Tibial nerve (tissue), 4 donors: ENCODE measurements around the gene PHF19. TPM values are rescaled to one million over a fixed set of nuclear protein-coding genes. Genes with fewer than 3 reads are reported as not detected.

Experiments used
- DNase-seq, 2 donors: peaks; one replicate each; pipeline ENCODE4 v3.0.0-alpha.2; 2019; ENCODE audit warnings: low spot score in 2 of 2
- H3K27ac ChIP-seq, 4 donors: fragments of 200-600 bp; sonication (generic) in 3 of 4; one replicate each; pipeline ENCODE4 v1.5.1; 2017 to 2019; ENCODE audit warnings: mild to moderate bottlenecking in 1 of 4
- H3K27me3 ChIP-seq, 2 donors: fragments of 200-600 bp; sonication (generic) in 1 of 2; one replicate each; pipeline versions ENCODE4 v1.5.1 to v1.6.0; 2017 to 2019
- H3K36me3 ChIP-seq, 3 donors: fragments of 200-600 bp; sonication (generic); one replicate each; pipeline ENCODE4 v1.5.1; 2018 to 2019
- H3K4me1 ChIP-seq, 4 donors: fragments of 200-600 bp; sonication (generic) in 3 of 4; one replicate each; pipeline ENCODE4 v1.5.1; 2017 to 2019
- H3K4me3 ChIP-seq, 4 donors: fragments of 200-600 bp; sonication (generic) in 3 of 4; one replicate each; pipeline ENCODE4 v1.5.1; 2017 to 2019; ENCODE audit warnings: mild to moderate bottlenecking in 1 of 4, moderate library complexity in 1 of 4
- H3K9me3 ChIP-seq, 4 donors: fragments of 200-600 bp; sonication (generic) in 3 of 4; one replicate each; pipeline ENCODE4 v1.5.1; 2017 to 2019
- EP300 ChIP-seq, 2 donors: sonication (generic); formaldehyde crosslinking; IDR thresholded peaks; one replicate each; pipeline ENCODE4 v1.6.1; 2017; ENCODE audit warnings: antibody characterized with exemption in 2 of 2, mild to moderate bottlenecking in 1 of 2
- POLR2A ChIP-seq, 2 donors: fragments of 450-650 bp; IDR thresholded peaks; one replicate each; pipeline ENCODE4 v1.6.1; 2017; ENCODE audit warnings: antibody characterized with exemption in 2 of 2, mild to moderate bottlenecking in 2 of 2, moderate library complexity in 2 of 2
- WGBS, 2 donors: methylation state at CpG; one replicate each; pipeline ENCODE4 v1.1.5; 2018; 5-methylcytosine and 5-hydroxymethylcytosine counted together
- total RNA-seq, 4 donors: library from RNA; depleted of rRNA; stranded (reverse); fragments of >200 nt; gene quantifications; one replicate each; pipeline ENCODE4 v1.1.0, GENCODE V29; 2016
- TF ChIP-seq, protein P1 (sequence below), 5 experiments: fragments of 200-600 bp in 3 of 5; fragments of 450-650 bp in 2 of 5; sonication (generic) in 3 of 5; IDR thresholded peaks; one replicate each; pipeline ENCODE4 v1.5.1; 2016 to 2019; ENCODE audit warnings: antibody characterized with exemption in 5 of 5, mild to moderate bottlenecking in 3 of 5, moderate library complexity in 2 of 5

Gene PHF19
- total RNA-seq, 4 donors from 2014 or later: 31.2 to 61.6 (median 44.3) TPM

DNA sequence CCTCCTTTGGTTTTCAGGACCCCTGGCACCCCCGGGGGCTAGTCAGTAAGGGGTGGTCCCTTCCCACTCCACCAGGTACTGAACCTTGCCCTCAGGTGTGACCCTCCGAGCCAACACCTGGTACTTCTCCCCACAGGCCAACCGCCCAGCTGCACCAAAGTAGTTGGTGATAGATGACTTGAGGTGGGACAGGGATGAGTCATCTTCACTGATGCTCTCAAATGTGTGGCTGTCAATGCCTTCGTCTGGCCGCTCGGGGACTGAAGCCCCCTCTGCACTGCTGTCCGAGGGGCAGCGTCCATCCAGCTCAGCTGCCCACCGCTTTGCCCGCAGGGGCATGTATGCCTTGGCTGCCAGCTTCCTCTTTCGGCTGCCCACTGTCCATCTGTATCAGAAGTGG lies 19.1 kb downstream of the PHF19 start:
- 95% methylated on average over 9 to 11 of the region's 11 CpGs for WGBS, 2 donors
- Histone ChIP-seq H3K36me3 (peaks cover 0 to 89% (median 8%) of the 10 kb centered on the region in 3 donors), H3K9me3 (no peaks in the 10 kb centered on the region), H3K4me1 (peaks cover 0 to 6% (median 0%) of the 10 kb centered on the region in 4 donors), H3K27ac (no peak overlapping the region), H3K27me3 (no peaks in the 10 kb centered on the region), H3K4me3 (no peak overlapping the region)
- no peak for DNase-seq
- TF ChIP-seq, protein P1, sequence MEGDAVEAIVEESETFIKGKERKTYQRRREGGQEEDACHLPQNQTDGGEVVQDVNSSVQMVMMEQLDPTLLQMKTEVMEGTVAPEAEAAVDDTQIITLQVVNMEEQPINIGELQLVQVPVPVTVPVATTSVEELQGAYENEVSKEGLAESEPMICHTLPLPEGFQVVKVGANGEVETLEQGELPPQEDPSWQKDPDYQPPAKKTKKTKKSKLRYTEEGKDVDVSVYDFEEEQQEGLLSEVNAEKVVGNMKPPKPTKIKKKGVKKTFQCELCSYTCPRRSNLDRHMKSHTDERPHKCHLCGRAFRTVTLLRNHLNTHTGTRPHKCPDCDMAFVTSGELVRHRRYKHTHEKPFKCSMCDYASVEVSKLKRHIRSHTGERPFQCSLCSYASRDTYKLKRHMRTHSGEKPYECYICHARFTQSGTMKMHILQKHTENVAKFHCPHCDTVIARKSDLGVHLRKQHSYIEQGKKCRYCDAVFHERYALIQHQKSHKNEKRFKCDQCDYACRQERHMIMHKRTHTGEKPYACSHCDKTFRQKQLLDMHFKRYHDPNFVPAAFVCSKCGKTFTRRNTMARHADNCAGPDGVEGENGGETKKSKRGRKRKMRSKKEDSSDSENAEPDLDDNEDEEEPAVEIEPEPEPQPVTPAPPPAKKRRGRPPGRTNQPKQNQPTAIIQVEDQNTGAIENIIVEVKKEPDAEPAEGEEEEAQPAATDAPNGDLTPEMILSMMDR (IDR thresholded peaks at IDR 0.05): no peak
- no peak for TF ChIP-seq POLR2A (IDR thresholded peaks at IDR 0.05)
- TF ChIP-seq EP300 (IDR thresholded peaks at IDR 0.05): no peak

- peaks cover 0 to 6% (median 0%) of the 10 kb centered on the region in 4 donors for H3K4me1 ChIP-seq
- no peak overlapping the region for H3K27ac ChIP-seq
- TF ChIP-seq POLR2A (IDR thresholded peaks at IDR 0.05) (no peak), EP300 (IDR thresholded peaks at IDR 0.05) (no peak)
- TF ChIP-seq, protein P1 (IDR thresholded peaks at IDR 0.05): no peak
- WGBS, 2 donors: 81 to 83% methylated on average over 7 of the region's 7 CpGs
- peaks cover 0 to 89% (median 8%) of the 10 kb centered on the region in 3 donors for H3K36me3 ChIP-seq
- no peaks in the 10 kb centered on the region for H3K9me3 ChIP-seq
- DNase-seq: no peak
- H3K4me3 ChIP-seq: no peak overlapping the region
- no peaks in the 10 kb centered on the region for H3K27me3 ChIP-seq
These were observed 19.5 kb downstream of the PHF19 start for GRCh38 chr9:120857481-120857880.

- Histone ChIP-seq H3K4me3 (no peak overlapping the region), H3K27me3 (no peaks in the 10 kb centered on the region), H3K27ac (no peak overlapping the region), H3K36me3 (peaks cover 0 to 88% (median 8%) of the 10 kb centered on the region in 3 donors), H3K4me1 (peaks cover 0 to 6% (median 0%) of the 10 kb centered on the region in 4 donors), H3K9me3 (no peaks in the 10 kb centered on the region)
- no peak for DNase-seq
- TF ChIP-seq, protein P1 (IDR thresholded peaks at IDR 0.05): no peak
- TF ChIP-seq POLR2A (IDR thresholded peaks at IDR 0.05) (no peak), EP300 (IDR thresholded peaks at IDR 0.05) (no peak)
- 77% methylated on average over 4 of the region's 4 CpGs for WGBS, 2 donors
These were observed 20.3 kb downstream of the PHF19 start for GRCh38 chr9:120856700-120857099.

DNA sequence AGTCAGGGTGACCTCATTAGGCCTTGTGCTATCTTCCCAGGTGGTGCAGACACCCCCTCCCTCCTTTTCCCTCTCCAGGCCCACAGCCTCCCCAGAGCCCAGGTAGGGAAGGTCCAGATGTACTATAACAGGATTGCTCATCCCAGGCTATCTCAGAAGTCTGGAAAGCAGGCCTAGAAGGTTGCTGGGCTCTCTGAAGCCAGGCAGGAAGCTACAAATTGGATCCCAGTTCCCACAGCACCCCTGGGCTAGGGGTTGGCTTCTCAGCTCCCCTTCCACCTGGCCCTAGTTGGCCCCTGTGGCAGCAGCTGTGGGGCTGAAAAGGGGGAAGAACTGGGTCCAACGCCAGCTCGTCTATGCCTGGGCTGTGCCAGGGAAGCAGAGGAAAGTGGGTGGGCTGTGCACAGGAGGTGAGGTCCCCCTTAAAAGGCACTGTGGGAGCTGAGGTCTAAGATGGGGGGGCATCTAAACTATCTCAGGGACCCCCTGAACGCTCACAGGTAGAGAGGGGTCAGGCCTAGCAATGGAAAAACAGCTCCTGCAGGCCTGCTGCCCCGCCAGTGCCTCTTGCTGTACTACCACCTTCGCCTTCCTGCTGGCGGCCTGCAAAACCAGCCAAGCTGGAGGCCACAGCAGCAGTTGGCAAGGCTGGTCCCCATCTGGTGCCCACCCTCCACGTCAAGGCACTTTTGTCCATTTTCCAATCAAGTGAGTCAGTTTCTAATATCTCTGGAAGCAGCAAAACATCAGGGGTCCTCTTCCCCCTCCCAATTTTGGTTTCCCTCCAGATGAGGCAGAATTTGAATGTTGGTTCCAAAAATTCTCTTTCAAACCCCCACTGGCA lies 20.9 kb downstream of the PHF19 start:
- peaks cover 0 to 88% (median 8%) of the 10 kb centered on the region in 3 donors for H3K36me3 ChIP-seq
- no peak overlapping the region for H3K27ac ChIP-seq
- no peak overlapping the region for H3K4me3 ChIP-seq
- peaks cover 0 to 6% (median 0%) of the 10 kb centered on the region in 4 donors for H3K4me1 ChIP-seq
- TF ChIP-seq EP300 (IDR thresholded peaks at IDR 0.05) (no peak), POLR2A (IDR thresholded peaks at IDR 0.05) (no peak)
- TF ChIP-seq, protein P1 (IDR thresholded peaks at IDR 0.05): no peak
- no peaks in the 10 kb centered on the region for H3K9me3 ChIP-seq
- DNase-seq: no peak
- H3K27me3 ChIP-seq: no peaks in the 10 kb centered on the region
- 75 to 77% methylated on average over 7 of the region's 7 CpGs for WGBS, 2 donors

GRCh38 chr9:120854596-120855327 lies 22.2 kb downstream of the PHF19 start:
- H3K27me3 ChIP-seq: no peaks in the 10 kb centered on the region
- H3K36me3 ChIP-seq: peaks cover 0 to 81% (median 4%) of the 10 kb centered on the region in 3 donors
- peaks cover 0 to 6% (median 0%) of the 10 kb centered on the region in 4 donors for H3K4me1 ChIP-seq
- H3K27ac ChIP-seq: no peak overlapping the region
- DNase-seq: no peak
- WGBS, 2 donors: 71 to 76% methylated on average over 3 of the region's 3 CpGs
- no peaks in the 10 kb centered on the region for H3K9me3 ChIP-seq
- no peak overlapping the region for H3K4me3 ChIP-seq
- TF ChIP-seq EP300 (IDR thresholded peaks at IDR 0.05): no peak
- no peak for TF ChIP-seq POLR2A (IDR thresholded peaks at IDR 0.05)
- TF ChIP-seq, protein P1 (IDR thresholded peaks at IDR 0.05): no peak
